PFSK-1 (cell line): ENCODE measurements around the gene CD101.

Experiments used
- POLR2AphosphoS5 ChIP-seq: IDR thresholded peaks from 2 replicates; pipeline ENCODE4 v1.6.1; 2012; ENCODE audit warnings: low read depth, mild to moderate bottlenecking, control low read depth, low read length, moderate library complexity
- REST ChIP-seq, 2 experiments: IDR thresholded peaks; 2 replicates each; pipeline versions ENCODE4 v1.6.1 to v1.8.0; 2011 to 2012; ENCODE audit warnings: low read depth in 2 of 2, low read length in 2 of 2, control low read depth in 1 of 2, inconsistent platforms in 1 of 2, mild to moderate bottlenecking in 1 of 2, moderate library complexity in 1 of 2; ENCODE audit not compliant: insufficient read depth in 1 of 2
- SIN3A ChIP-seq: IDR thresholded peaks from 2 replicates; pipeline ENCODE4 v1.6.1; 2012; ENCODE audit warnings: mild to moderate bottlenecking, low read length, moderate library complexity, borderline replicate concordance; ENCODE audit not compliant: insufficient read depth

GRCh38 chr1:116957646-116958045 is 43.9 kb upstream of the CD101 start:
- TF ChIP-seq SIN3A (no peak), POLR2AphosphoS5 (no peak), REST (IDR thresholded peaks at IDR 0.05; ENCODE audit: insufficient read depth in 1 of 2, low read depth in 2 of 2, low read length in 2 of 2) (no peak)
